Pancreas (tissue), 10 donors: ENCODE measurements around the gene DENND1A. TPM values are rescaled to one million over a fixed set of nuclear protein-coding genes. Genes with fewer than 3 reads are reported as not detected.

Experiments used
- ATAC-seq, 4 donors: fragments of 200-7000 bp; cut with Tn5 transposase; one replicate each; pipeline versions ENCODE4 v1.8.0 to v1.9.1; 2020; ENCODE audit warnings: mild to moderate bottlenecking in 4 of 4, moderate library complexity in 4 of 4
- DNase-seq, 6 donors: peaks; one replicate each; pipeline ENCODE4 v3.0.0-alpha.2; 2020
- FAIRE-seq: peaks from 2 replicates; lab custom pipeline; 2012; peaks lifted over from hg19 to GRCh38; lab: Jason Lieb, UNC
- H3K27ac ChIP-seq, 4 donors: fragments of 200-600 bp; sonication (generic); 1 replicate in 3 of 4; 2 replicates in 1 of 4; pipeline versions ENCODE4 v1.5.0 to v1.8.0; 2020
- H3K27me3 ChIP-seq, 4 donors: fragments of 200-600 bp; one replicate each; pipeline ENCODE4 v1.8.0; 2021
- H3K36me3 ChIP-seq, 3 donors: fragments of 200-600 bp; sonication (generic) in 1 of 3; one replicate each; pipeline versions ENCODE4 v1.5.0 to v1.8.0; 2020 to 2021
- H3K4me1 ChIP-seq, 3 donors: fragments of 200-600 bp; one replicate each; pipeline ENCODE4 v1.8.0; 2021
- H3K4me3 ChIP-seq, 4 donors: fragments of 200-600 bp; sonication (generic) in 2 of 4; one replicate each; pipeline versions ENCODE4 v1.5.0 to v1.8.0; 2020 to 2021
- H3K9me3 ChIP-seq, 4 donors: fragments of 200-600 bp; one replicate each; pipeline ENCODE4 v1.8.0; 2021
- CTCF ChIP-seq, 4 donors: fragments of 200-600 bp; sonication (generic) in 3 of 4; IDR thresholded peaks; one replicate each; pipeline versions ENCODE4 v1.5.0 to v1.8.0; 2021; ENCODE audit warnings: antibody characterized with exemption in 4 of 4
- WGBS, 2 donors: extraction: QIAGEN DNeasy Blood & Tissue Kit; methylation state at CpG; one replicate each; pipeline ENCODE4 v1.1.7; 2013; 5-methylcytosine and 5-hydroxymethylcytosine counted together
- intact Hi-C, 3 donors: fragments of 100-400 bp; cut with DNase I; formaldehyde crosslinking; loops; one replicate each; pipeline versions ENCODE4 v1.11.1 to v1.14.2; 2022
- polyA plus RNA-seq, 2 donors: library from polyadenylated mRNA; stranded (reverse); fragments of 200-250 nt; gene quantifications; one replicate each; pipeline ENCODE4 v1.2.3, GENCODE V29; 2013
- total RNA-seq, 6 donors: library from RNA; stranded (reverse); fragmentation: NEBNext Ultra II Directional in 4 of 6; extraction: Animal tissue kit (Norgen Biotek cat#: 25700) in 4 of 6; gene quantifications; one replicate each; pipeline versions ENCODE4 v1.2.1 to v1.2.4, GENCODE V29; 2021 to 2023
- donor health status: healthy with polysubstance abuse.
- donor health status: DM: no; HTN: no; CAD: no; lungs with moderate emphysema.
- donor health status: DM: no; HTN: no; CAD: no.
- donor health status: control.
- donor health status: control.
- donor health status: Bipolar disorder and iron deficiency.
- donor health status: DM: yes; HTN: yes; CAD: no.
- donor health status: DM: no; HTN: no; CAD: no.
- donor health status: DM: no; HTN: no; CAD: no.
- donor health status: DM: yes; HTN: yes; CAD: no.

DENND1A gene
- total and polyA plus RNA-seq, 8 donors: 4.5 to 8.3 (median 5.6) TPM

DNA sequence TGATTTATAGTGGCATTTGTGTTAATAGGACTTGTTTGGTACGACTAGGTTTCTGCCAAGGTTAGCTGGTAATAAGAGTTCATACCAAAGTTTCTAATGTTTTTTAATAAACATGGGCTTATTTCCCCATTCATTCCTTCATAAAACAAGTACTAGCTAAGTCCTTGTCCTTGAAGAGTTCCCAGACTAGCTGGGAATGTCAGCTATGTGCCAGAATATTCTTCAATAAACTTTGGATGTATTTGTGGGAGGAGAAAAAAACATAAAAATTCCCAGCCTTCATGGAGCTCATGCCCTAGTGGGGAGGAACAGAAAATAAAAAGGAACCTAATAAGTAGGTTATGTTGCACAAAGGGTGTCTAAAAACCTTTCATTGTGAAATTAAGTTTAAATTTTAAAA is 176.9 kb downstream of the DENND1A start:
- TF ChIP-seq CTCF (IDR thresholded peaks at IDR 0.05): no peak
- intact Hi-C loops: no loop called here
- Histone ChIP-seq H3K4me1 (no peaks in the 10 kb centered on the region), H3K9me3 (no peaks in the 10 kb centered on the region), H3K27me3 (no peaks in the 10 kb centered on the region), H3K4me3 (no peak overlapping the region), H3K27ac (no peak overlapping the region), H3K36me3 (no peaks in the 10 kb centered on the region)
- ATAC-seq (no peak), DNase-seq (no peak), FAIRE-seq (no peak)
- WGBS, 2 donors: 61 to 66% methylated on average over 1 of the region's 1 CpG

GRCh38 chr9:123749580-123750202 is 180.2 kb downstream of the DENND1A start:
- Histone ChIP-seq H3K27ac (no peak overlapping the region), H3K9me3 (no peaks in the 10 kb centered on the region), H3K36me3 (no peaks in the 10 kb centered on the region), H3K4me1 (no peaks in the 10 kb centered on the region), H3K27me3 (no peaks in the 10 kb centered on the region), H3K4me3 (no peak overlapping the region)
- FAIRE-seq: no peak
- no peak for DNase-seq
- intact Hi-C loops: no loop called here
- WGBS, 2 donors: 89 to 92% methylated on average over 4 of the region's 4 CpGs
- TF ChIP-seq CTCF (IDR thresholded peaks at IDR 0.05): no peak
- peak in 2 of 4 donors; percentile 30 to 60 for ATAC-seq

DNA sequence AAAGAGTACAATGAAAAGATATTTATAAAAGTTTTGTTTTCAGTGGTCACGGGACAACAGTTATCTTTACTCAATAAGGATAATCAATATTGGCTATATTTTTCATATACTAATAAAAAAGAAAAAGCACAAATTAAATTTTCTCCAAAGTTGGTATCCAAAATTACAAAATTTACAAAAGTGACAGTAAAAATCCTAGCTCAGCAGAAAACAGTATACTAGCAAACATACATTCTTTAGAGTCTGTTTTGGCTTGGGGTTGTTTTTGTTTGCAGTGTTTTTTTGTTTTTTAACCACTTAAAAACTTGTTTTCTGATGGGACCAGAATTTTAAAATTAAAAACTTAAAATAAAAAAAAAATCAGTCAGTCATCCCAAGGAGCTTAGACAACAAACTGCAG is 183.2 kb downstream of the DENND1A start:
- DNase-seq: no peak
- FAIRE-seq: no peak
- Histone ChIP-seq H3K4me3 (no peak overlapping the region), H3K9me3 (no peaks in the 10 kb centered on the region), H3K27ac (no peak overlapping the region), H3K27me3 (no peaks in the 10 kb centered on the region), H3K4me1 (peaks cover 0 to 7% (median 0%) of the 10 kb centered on the region in 3 donors), H3K36me3 (no peaks in the 10 kb centered on the region)
- 94 to 98% methylated on average over 1 of the region's 1 CpG for WGBS, 2 donors
- intact Hi-C loops: no loop called here
- no peak for ATAC-seq
- no peak for TF ChIP-seq CTCF (IDR thresholded peaks at IDR 0.05)

DNA sequence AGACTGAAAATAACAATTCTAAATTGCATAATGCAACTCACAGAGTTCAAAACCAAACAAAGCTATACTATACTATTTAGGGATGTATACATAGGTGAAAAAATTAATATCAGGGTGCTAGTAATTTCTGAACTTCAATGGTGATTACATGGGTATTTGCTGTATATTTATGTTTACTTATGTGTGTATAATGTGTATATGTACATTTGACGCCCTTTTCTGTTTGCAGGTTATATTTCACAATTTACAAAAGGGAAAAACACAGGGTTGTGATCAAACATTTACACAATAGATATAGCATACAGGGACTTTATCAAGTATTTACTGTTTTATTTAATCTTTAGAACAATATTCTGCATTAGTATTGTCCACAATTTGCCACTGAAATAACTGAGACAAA is 184.0 kb downstream of the DENND1A start:
- ATAC-seq: no peak
- no peak for DNase-seq
- intact Hi-C loops: no loop called here
- no peaks in the 10 kb centered on the region for H3K27me3 ChIP-seq
- H3K9me3 ChIP-seq: no peaks in the 10 kb centered on the region
- no peak overlapping the region for H3K4me3 ChIP-seq
- H3K36me3 ChIP-seq: no peaks in the 10 kb centered on the region
- WGBS, 2 donors: 97 to 98% methylated on average over 1 of the region's 1 CpG
- no peak for TF ChIP-seq CTCF (IDR thresholded peaks at IDR 0.05)
- no peak for FAIRE-seq
- H3K27ac ChIP-seq: no peak overlapping the region
- peaks cover 0 to 15% (median 5%) of the 10 kb centered on the region in 3 donors for H3K4me1 ChIP-seq

GRCh38 chr9:123745451-123745850 is 184.5 kb downstream of the DENND1A start:
- intact Hi-C loops: no loop called here
- TF ChIP-seq CTCF (IDR thresholded peaks at IDR 0.05): no peak
- Histone ChIP-seq H3K4me1 (peaks cover 0 to 15% (median 5%) of the 10 kb centered on the region in 3 donors), H3K27me3 (no peaks in the 10 kb centered on the region), H3K27ac (no peak overlapping the region), H3K4me3 (no peak overlapping the region), H3K9me3 (no peaks in the 10 kb centered on the region), H3K36me3 (no peaks in the 10 kb centered on the region)
- FAIRE-seq (no peak), ATAC-seq (no peak), DNase-seq (no peak)
- 63 to 91% methylated on average over 2 of the region's 2 CpGs for WGBS, 2 donors
